HL-60/S4 treated with phorbol 12-myristate 13-acetate at 8.2 ng/mL for 4 days and 3 days (cell line): ENCODE data around the gene ANXA8.

Experiments
- in situ Hi-C: fragments of 300-500 bp; cut with MboI; formaldehyde crosslinking; loops from 2 replicates; pipeline ENCODE4 v1.15.0; 2022; ENCODE audit warnings: low sequenced_read_pairs

Gene ANXA8

GRCh38 chr10:47449102-47449978 lies 34.6 kb downstream of the ANXA8 start:
- in situ Hi-C loops, result no loop called here

GRCh38 chr10:47447705-47448104 lies 36.2 kb downstream of the ANXA8 start:
- in situ Hi-C loops, result no loop called here

- in situ Hi-C loops, result no loop called here
Measured at GRCh38 chr10:47447209-47447608, 36.7 kb downstream of the ANXA8 start.

- in situ Hi-C loops, result no loop called here
Measured at GRCh38 chr10:47445720-47446119, 38.2 kb downstream of the ANXA8 start.

- in situ Hi-C loops, result no loop called here
Measured at GRCh38 chr10:47444047-47444446, 39.9 kb downstream of the ANXA8 start.

GRCh38 chr10:47443145-47443544 lies 40.8 kb downstream of the ANXA8 start:
- in situ Hi-C loops, result no loop called here

GRCh38 chr10:47442351-47442750 lies 41.6 kb downstream of the ANXA8 start:
- in situ Hi-C loops, result no loop called here

- in situ Hi-C loops, result no loop called here
Measured at GRCh38 chr10:47441938-47442337, 42.0 kb downstream of the ANXA8 start.

- in situ Hi-C loops, result no loop called here
Measured at GRCh38 chr10:47440207-47440606, 43.7 kb downstream of the ANXA8 start.

GRCh38 chr10:47438857-47439474 lies 44.9 kb downstream of the ANXA8 start:
- in situ Hi-C loops, result no loop called here

GRCh38 chr10:47435081-47435480 lies 48.8 kb downstream of the ANXA8 start:
- in situ Hi-C loops, result no loop called here

GRCh38 chr10:47425813-47426419 lies 58.0 kb downstream of the ANXA8 start:
- in situ Hi-C loops, result no loop called here

- in situ Hi-C loops, result no loop called here
Measured at GRCh38 chr10:47424231-47424630, 59.7 kb downstream of the ANXA8 start.

- in situ Hi-C loops, result no loop called here
Measured at GRCh38 chr10:47423476-47423875, 60.4 kb downstream of the ANXA8 start.

- in situ Hi-C loops, result no loop called here
Measured at GRCh38 chr10:47421057-47421952, 62.6 kb downstream of the ANXA8 start.

- in situ Hi-C loops, result no loop called here
Measured at GRCh38 chr10:47420305-47421056, 63.4 kb downstream of the ANXA8 start.

GRCh38 chr10:47419421-47419820 lies 64.5 kb downstream of the ANXA8 start:
- in situ Hi-C loops, result no loop called here

GRCh38 chr10:47418966-47419365 lies 64.9 kb downstream of the ANXA8 start:
- in situ Hi-C loops, result no loop called here

- in situ Hi-C loops, result no loop called here
Measured at GRCh38 chr10:47418321-47418720, 65.6 kb downstream of the ANXA8 start.
